H9 (cell line): ENCODE results near the gene IRX4. TPM values are rescaled to one million over a fixed set of nuclear protein-coding genes. Genes with fewer than 3 reads are reported as not detected.

ENCODE experiments used
- DNase-seq: peaks from one replicate; pipeline ENCODE4 v3.0.0-alpha.2; 2017
- H2AFZ ChIP-seq: one replicate; pipeline ENCODE4 v1.6.1; 2013; ENCODE audit warnings: mild to moderate bottlenecking, low read length, control low read depth, moderate library complexity
- H2AK5ac ChIP-seq: 2 replicates; pipeline ENCODE4 v1.6.1; 2013; ENCODE audit warnings: low read length, control low read depth, mixed read lengths; ENCODE audit not compliant: insufficient read length
- H2BK120ac ChIP-seq: one replicate; pipeline ENCODE4 v1.6.1; 2013; ENCODE audit warnings: low read depth, mild to moderate bottlenecking, low read length, control low read depth, inconsistent platforms; ENCODE audit not compliant: poor library complexity, severe bottlenecking
- H2BK12ac ChIP-seq: 2 replicates; pipeline ENCODE4 v1.6.1; 2013; ENCODE audit warnings: low read length, control low read depth, mixed read lengths, low read depth; ENCODE audit not compliant: insufficient read length
- H2BK15ac ChIP-seq: 2 replicates; pipeline ENCODE4 v1.6.1; 2013; ENCODE audit warnings: low read depth, low read length, control low read depth
- H2BK20ac ChIP-seq: one replicate; pipeline ENCODE4 v1.6.1; 2013; ENCODE audit warnings: low read depth, mild to moderate bottlenecking, low read length, control low read depth, inconsistent platforms; ENCODE audit not compliant: poor library complexity, severe bottlenecking
- H2BK5ac ChIP-seq: 2 replicates; pipeline ENCODE4 v1.6.1; 2013; ENCODE audit warnings: low read length, control low read depth, mixed read lengths; ENCODE audit not compliant: insufficient read length
- H3K14ac ChIP-seq: 2 replicates; pipeline ENCODE4 v1.6.1; 2013; ENCODE audit warnings: low read length, control low read depth; ENCODE audit not compliant: insufficient read depth
- H3K18ac ChIP-seq: 2 replicates; pipeline ENCODE4 v1.6.1; 2013; ENCODE audit warnings: low read depth, mild to moderate bottlenecking, mixed read lengths, low read length, control low read depth; ENCODE audit not compliant: insufficient read length
- H3K23ac ChIP-seq: 2 replicates; pipeline ENCODE4 v1.6.1; 2013; ENCODE audit warnings: low read length, control low read depth, mixed read lengths, low read depth; ENCODE audit not compliant: insufficient read length
- H3K23me2 ChIP-seq: 2 replicates; pipeline ENCODE4 v1.6.1; 2013; ENCODE audit warnings: low read depth, mild to moderate bottlenecking, mixed read lengths, low read length, control low read depth; ENCODE audit not compliant: insufficient read length, poor library complexity, severe bottlenecking
- H3K27ac ChIP-seq: 2 replicates; pipeline ENCODE4 v1.5.1; 2013; ENCODE audit warnings: low read length, control low read depth, mixed read lengths, low read depth; ENCODE audit not compliant: insufficient read length
- H3K27me3 ChIP-seq: 2 replicates; pipeline ENCODE4 v1.6.1; 2013; ENCODE audit warnings: low read length, control low read depth, inconsistent platforms; ENCODE audit not compliant: insufficient read depth
- H3K4ac ChIP-seq: 2 replicates; pipeline ENCODE4 v1.6.1; 2013; ENCODE audit warnings: low read depth, mild to moderate bottlenecking, control low read depth, inconsistent platforms, low read length, moderate library complexity
- H3K4me1 ChIP-seq: 2 replicates; pipeline ENCODE4 v1.6.1; 2013; ENCODE audit warnings: low read length, control low read depth, inconsistent platforms; ENCODE audit not compliant: insufficient read depth
- H3K4me2 ChIP-seq: 2 replicates; pipeline ENCODE4 v1.6.1; 2013; ENCODE audit warnings: low read length, control low read depth, mixed read lengths; ENCODE audit not compliant: insufficient read length, insufficient read depth
- H3K56ac ChIP-seq: 2 replicates; pipeline ENCODE4 v1.6.1; 2013; ENCODE audit warnings: low read depth, mild to moderate bottlenecking, mixed read lengths, low read length, control low read depth; ENCODE audit not compliant: insufficient read length
- H3K79me1 ChIP-seq: 2 replicates; pipeline ENCODE4 v1.6.1; 2013; ENCODE audit warnings: low read depth, mild to moderate bottlenecking, moderate library complexity, low read length, control low read depth, inconsistent platforms; ENCODE audit not compliant: insufficient read depth, poor library complexity, severe bottlenecking
- H3K79me2 ChIP-seq: 2 replicates; pipeline ENCODE4 v1.6.1; 2013; ENCODE audit warnings: low read length, control low read depth, inconsistent platforms; ENCODE audit not compliant: insufficient read depth
- H3K9ac ChIP-seq: 2 replicates; pipeline ENCODE4 v1.6.1; 2013; ENCODE audit warnings: low read length, control low read depth, mixed read lengths; ENCODE audit not compliant: insufficient read length; ENCODE audit errors: extremely low read depth
- H3K9me3 ChIP-seq: one replicate; pipeline ENCODE4 v1.6.1; 2013; ENCODE audit warnings: low read depth, low read length, inconsistent platforms; ENCODE audit not compliant: control insufficient read depth
- H3T11ph ChIP-seq: one replicate; pipeline ENCODE4 v1.6.1; 2013; ENCODE audit warnings: mild to moderate bottlenecking, low read length, control low read depth, inconsistent platforms
- H4K20me1 ChIP-seq: one replicate; pipeline ENCODE4 v1.6.1; 2013; ENCODE audit not compliant: control insufficient read depth, insufficient read length, insufficient read depth
- H4K5ac ChIP-seq: 2 replicates; pipeline ENCODE4 v1.6.1; 2013; ENCODE audit warnings: low read depth, mild to moderate bottlenecking, mixed read lengths, low read length, control low read depth; ENCODE audit not compliant: insufficient read length
- H4K8ac ChIP-seq: replicated peaks from 2 replicates; pipeline ENCODE4 v1.6.1; 2013; ENCODE audit warnings: low read length, control low read depth, mixed read lengths, low read depth; ENCODE audit not compliant: insufficient read length
- H4K91ac ChIP-seq: 2 replicates; pipeline ENCODE4 v1.6.1; 2013; ENCODE audit warnings: low read depth, mild to moderate bottlenecking, moderate library complexity, mixed read lengths, low read length, control low read depth; ENCODE audit not compliant: insufficient read length
- H3K27ac Mint-ChIP-seq, 3 experiments: 2 replicates in 2 of 3; 3 replicates in 1 of 3; pipeline ENCODE4 v1.8.0; 2020 to 2021; ENCODE audit warnings: mixed read lengths in 3 of 3, mild to moderate bottlenecking in 1 of 3, moderate library complexity in 1 of 3
- H3K27me3 Mint-ChIP-seq: 2 replicates; pipeline ENCODE4 v1.8.0; 2021; ENCODE audit warnings: low read depth, mild to moderate bottlenecking, moderate library complexity, mixed read lengths
- H3K36me3 Mint-ChIP-seq, 3 experiments: 2 replicates in 2 of 3; 3 replicates in 1 of 3; pipeline ENCODE4 v1.8.0; 2020 to 2021; ENCODE audit warnings: low read depth in 3 of 3, mixed read lengths in 3 of 3; ENCODE audit not compliant: insufficient read depth in 1 of 3
- H3K4me1 Mint-ChIP-seq, 2 experiments: 2 replicates each; pipeline ENCODE4 v1.8.0; 2020; ENCODE audit warnings: mixed read lengths in 2 of 2
- H3K4me3 Mint-ChIP-seq, 2 experiments: 2 replicates in 1 of 2; 3 replicates in 1 of 2; pipeline ENCODE4 v1.8.0; 2020 to 2021; ENCODE audit warnings: mild to moderate bottlenecking in 2 of 2, mixed read lengths in 2 of 2, moderate library complexity in 1 of 2
- H3K9me3 Mint-ChIP-seq, 2 experiments: 2 replicates in 1 of 2; 3 replicates in 1 of 2; pipeline ENCODE4 v1.8.0; 2020; ENCODE audit warnings: mild to moderate bottlenecking in 2 of 2, mixed read lengths in 2 of 2, moderate library complexity in 1 of 2
- WGBS: extraction: QIAGEN DNeasy Blood & Tissue Kit; methylation state at CpG from one replicate; pipeline ENCODE4 v1.1.7; 2013; ENCODE audit warnings: missing lambda C conversion rate, low lambda C conversion rate, mixed read lengths; ENCODE audit not compliant: insufficient read length; ENCODE audit errors: extremely low coverage; 5-methylcytosine and 5-hydroxymethylcytosine counted together
- total RNA-seq: library from RNA; stranded (reverse); gene quantifications from 2 replicates; pipeline ENCODE4 v1.2.1, GENCODE V29; 2021
- TF ChIP-seq, protein P1 (sequence below): fragments of 200-600 bp; sonication (generic); conservative IDR thresholded peaks from 3 replicates; pipeline ENCODE4 v1.8.0; 2021; ENCODE audit warnings: antibody characterized with exemption, mild to moderate bottlenecking

IRX4 gene
- total RNA-seq, 1 experiment from 2014 or later = 3.2 TPM

DNA sequence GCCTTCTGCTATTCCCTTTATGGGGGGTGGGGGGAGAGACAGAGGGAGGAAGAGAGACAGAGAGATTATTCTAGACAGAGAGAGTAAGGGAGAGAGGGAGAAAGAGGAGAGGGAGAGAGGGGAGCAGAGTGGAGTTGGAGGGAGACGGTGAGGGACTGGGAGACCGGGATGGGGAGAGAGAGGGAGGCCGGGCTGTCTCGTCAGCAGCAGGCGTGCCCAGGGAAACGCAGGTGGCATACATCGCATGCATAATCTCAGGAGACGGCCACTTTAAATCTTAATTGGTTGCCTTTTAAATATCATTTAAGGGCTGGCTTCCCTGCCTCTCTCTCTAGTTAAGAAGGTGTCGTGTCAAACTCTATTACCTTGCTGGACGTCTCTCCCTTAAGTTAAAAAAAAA, 8.4 kb downstream of the IRX4 start:
- H3K27ac ChIP-seq = no peak overlapping the region
- no CpG with 5 or more reads among the region's 10 CpGs for WGBS
- peaks cover 27% of the 10 kb centered on the region for H3K27me3 Mint-ChIP-seq
- no peak overlapping the region for H4K8ac ChIP-seq
- H3K4me2 ChIP-seq = peak overlapping the region; percentile 56
- peaks cover 0 to under 1% of the 10 kb centered on the region in 2 experiments; a peak in 4 of 5 replicates for H3K9me3 Mint-ChIP-seq
- H4K20me1 ChIP-seq = peaks cover 2% of the 10 kb centered on the region
- no peak overlapping the region for H4K91ac ChIP-seq
- H2BK20ac ChIP-seq = no peak overlapping the region
- no peak overlapping the region for H3K4ac ChIP-seq
- no peak overlapping the region for H3T11ph ChIP-seq
- H3K18ac ChIP-seq = no peak overlapping the region
- no peak overlapping the region for H2AFZ ChIP-seq
- peaks cover 16 to 33% of the 10 kb centered on the region in 2 experiments for H3K4me1 Mint-ChIP-seq
- TF ChIP-seq, protein P1, sequence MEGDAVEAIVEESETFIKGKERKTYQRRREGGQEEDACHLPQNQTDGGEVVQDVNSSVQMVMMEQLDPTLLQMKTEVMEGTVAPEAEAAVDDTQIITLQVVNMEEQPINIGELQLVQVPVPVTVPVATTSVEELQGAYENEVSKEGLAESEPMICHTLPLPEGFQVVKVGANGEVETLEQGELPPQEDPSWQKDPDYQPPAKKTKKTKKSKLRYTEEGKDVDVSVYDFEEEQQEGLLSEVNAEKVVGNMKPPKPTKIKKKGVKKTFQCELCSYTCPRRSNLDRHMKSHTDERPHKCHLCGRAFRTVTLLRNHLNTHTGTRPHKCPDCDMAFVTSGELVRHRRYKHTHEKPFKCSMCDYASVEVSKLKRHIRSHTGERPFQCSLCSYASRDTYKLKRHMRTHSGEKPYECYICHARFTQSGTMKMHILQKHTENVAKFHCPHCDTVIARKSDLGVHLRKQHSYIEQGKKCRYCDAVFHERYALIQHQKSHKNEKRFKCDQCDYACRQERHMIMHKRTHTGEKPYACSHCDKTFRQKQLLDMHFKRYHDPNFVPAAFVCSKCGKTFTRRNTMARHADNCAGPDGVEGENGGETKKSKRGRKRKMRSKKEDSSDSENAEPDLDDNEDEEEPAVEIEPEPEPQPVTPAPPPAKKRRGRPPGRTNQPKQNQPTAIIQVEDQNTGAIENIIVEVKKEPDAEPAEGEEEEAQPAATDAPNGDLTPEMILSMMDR = no peak
- peaks cover 53% of the 10 kb centered on the region for H3K27me3 ChIP-seq
- H3K14ac ChIP-seq = no peak overlapping the region
- H3K23me2 ChIP-seq = peaks cover 14% of the 10 kb centered on the region
- no peak overlapping the region for H3K9ac ChIP-seq
- H2BK120ac ChIP-seq = no peak overlapping the region
- no peak overlapping the region for H3K56ac ChIP-seq
- no peaks in the 10 kb centered on the region for H3K4me1 ChIP-seq
- no peak overlapping the region for H2AK5ac ChIP-seq
- H2BK5ac ChIP-seq = no peak overlapping the region
- no peaks in the 10 kb centered on the region for H3K9me3 ChIP-seq
- no peaks in the 10 kb centered on the region; a peak in 1 of 7 replicates for H3K36me3 Mint-ChIP-seq
- DNase-seq = no peak
- no peaks in the 10 kb centered on the region for H3K79me1 ChIP-seq
- no peak overlapping the region for H2BK12ac ChIP-seq
- no peak overlapping the region for H3K23ac ChIP-seq
- no peak overlapping the region for H2BK15ac ChIP-seq
- H4K5ac ChIP-seq = no peak overlapping the region
- no peaks in the 10 kb centered on the region for H3K79me2 ChIP-seq
- H3K27ac Mint-ChIP-seq = no peak overlapping the region
- peak overlapping the region in 1 of 2 experiments; percentile 78; a peak in 3 of 5 replicates for H3K4me3 Mint-ChIP-seq
